Activated naive CD4-positive, alpha-beta T cell treated with anti-CD3 and anti-CD28 coated beads, Interleukin-2, amount 50 U/mL, for 24 hours (primary cell): ENCODE measurements around the gene SENP2.
"Not testable (repeated sequence)": the region's sequence is repeated elsewhere in the genome, so short reads cannot be mapped to it uniquely, and the experiment has no call there.

ENCODE experiments used
- H3K27ac Mint-ChIP-seq: one replicate; pipeline ENCODE4 v1.8.0; 2021; ENCODE audit warnings: mild to moderate bottlenecking, mixed read lengths
- H3K27me3 Mint-ChIP-seq: one replicate; pipeline ENCODE4 v1.8.0; 2021; ENCODE audit warnings: mixed read lengths
- H3K36me3 Mint-ChIP-seq: one replicate; pipeline ENCODE4 v1.8.0; 2021; ENCODE audit warnings: mixed read lengths
- H3K4me1 Mint-ChIP-seq: one replicate; pipeline ENCODE4 v1.8.0; 2021; ENCODE audit warnings: mixed read lengths
- H3K4me3 Mint-ChIP-seq: one replicate; pipeline ENCODE4 v1.8.0; 2021; ENCODE audit warnings: mild to moderate bottlenecking, mixed read lengths
- H3K9me3 Mint-ChIP-seq: one replicate; pipeline ENCODE4 v1.8.0; 2021; ENCODE audit warnings: mixed read lengths

The SENP2 gene

DNA sequence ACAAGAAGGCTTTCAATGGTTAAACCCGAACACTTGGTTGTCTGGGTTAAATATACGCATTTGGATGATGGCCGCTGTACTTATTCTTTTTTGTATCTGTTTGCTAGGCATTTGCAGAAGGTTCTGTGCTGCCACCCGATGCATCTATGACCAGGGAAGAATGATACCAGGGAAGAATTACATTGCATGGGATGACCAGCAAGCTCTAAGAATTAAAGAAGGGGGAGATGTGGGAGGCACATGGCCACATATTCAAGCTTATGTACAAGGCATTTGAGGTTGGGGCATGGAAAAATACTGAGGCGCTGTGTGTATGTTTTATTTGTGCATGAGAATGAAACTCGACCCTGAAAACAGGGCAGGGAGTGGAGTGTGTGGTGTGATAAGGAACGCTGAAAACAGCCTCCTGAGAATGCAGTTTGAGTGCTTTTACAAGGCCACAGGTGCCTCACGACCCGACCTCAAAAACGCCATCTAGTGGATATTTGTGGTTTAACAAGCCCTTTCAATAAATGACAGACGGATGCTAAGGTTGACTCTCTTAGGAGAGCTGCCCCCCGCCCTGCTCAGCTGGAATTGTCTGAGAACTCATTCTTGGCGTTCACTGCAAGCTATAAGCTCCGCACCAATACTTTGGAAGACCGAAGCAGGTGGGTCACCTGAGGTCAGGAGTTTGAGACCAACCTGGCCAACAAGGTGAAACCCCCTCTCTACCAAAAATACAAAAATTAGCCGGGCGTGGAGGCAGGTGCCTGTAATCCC is 10.8 kb upstream of the SENP2 start:
- H3K27me3 Mint-ChIP-seq, H3K9me3 Mint-ChIP-seq, H3K36me3 Mint-ChIP-seq, H3K4me3 Mint-ChIP-seq, H3K4me1 Mint-ChIP-seq: not testable (repeated sequence)
- H3K27ac Mint-ChIP-seq, result peak overlapping the region; percentile 83

DNA sequence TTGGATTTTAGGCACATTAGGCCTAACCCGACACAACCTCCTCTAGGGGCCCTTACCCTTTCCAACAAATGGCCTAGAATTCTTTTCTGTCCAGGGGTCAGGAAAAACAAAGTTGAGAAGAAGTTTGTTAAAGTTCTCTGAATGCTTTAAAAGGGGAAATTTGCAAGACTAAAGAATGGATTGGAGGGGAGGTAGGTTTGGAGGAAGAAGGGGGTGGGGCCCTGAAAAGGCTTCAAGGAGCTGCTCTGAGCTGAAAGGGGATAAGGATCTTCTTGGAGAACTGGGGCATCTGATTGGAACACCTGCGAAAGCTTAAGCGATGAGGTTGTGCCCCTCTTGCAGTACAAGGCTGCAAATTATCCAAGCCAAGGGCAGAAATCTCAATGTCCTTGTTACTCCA is 3.9 kb upstream of the SENP2 start:
- Mint-ChIP-seq H3K4me1 (peaks cover 19% of the 10 kb centered on the region), H3K9me3 (no peaks in the 10 kb centered on the region), H3K27ac (no peak overlapping the region), H3K36me3 (no peaks in the 10 kb centered on the region), H3K27me3 (no peaks in the 10 kb centered on the region), H3K4me3 (no peak overlapping the region)

DNA sequence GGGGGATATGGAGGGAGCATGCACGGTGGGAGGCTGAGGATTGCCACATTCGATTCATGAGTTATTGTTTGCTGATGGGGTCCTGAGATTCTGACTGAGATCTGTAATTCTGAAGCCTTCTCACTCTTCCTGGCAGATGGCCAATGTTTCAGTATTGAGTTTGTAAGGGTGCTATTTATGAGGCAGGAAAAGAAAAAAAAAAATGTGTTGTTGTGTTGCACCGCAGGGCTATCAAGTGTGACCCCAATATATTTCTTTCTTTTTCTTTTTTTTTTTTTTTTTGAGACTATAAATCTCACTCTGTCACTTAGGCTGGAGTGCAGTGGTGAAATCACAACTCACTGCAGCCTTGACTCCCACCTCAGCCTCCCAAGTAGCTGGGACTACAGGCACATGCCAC is 3.2 kb upstream of the SENP2 start:
- Mint-ChIP-seq H3K36me3 (no peaks in the 10 kb centered on the region), H3K9me3 (no peaks in the 10 kb centered on the region), H3K27ac (no peak overlapping the region), H3K4me1 (peaks cover 21% of the 10 kb centered on the region), H3K4me3 (no peak overlapping the region), H3K27me3 (no peaks in the 10 kb centered on the region)

DNA sequence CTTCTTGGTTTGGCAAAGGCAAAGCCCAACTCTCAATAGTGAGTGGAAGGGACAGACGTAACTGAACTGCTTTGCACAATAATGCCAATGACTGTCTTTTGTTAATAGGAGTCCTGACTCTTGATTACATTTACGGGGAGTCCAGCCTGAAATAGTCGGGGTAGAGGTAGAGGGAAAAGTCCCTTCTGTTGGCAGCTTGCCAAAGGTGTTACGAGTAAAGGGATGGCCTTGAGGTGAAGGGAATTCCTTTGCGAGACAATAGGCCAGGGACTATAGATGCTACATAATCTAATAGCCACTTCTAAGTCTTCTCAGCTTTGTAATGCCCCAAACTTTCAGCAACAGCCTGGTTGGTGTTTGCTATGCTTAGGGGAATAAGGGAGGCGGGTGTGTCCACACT is 2.2 kb upstream of the SENP2 start:
- Mint-ChIP-seq H3K27me3 (no peaks in the 10 kb centered on the region), H3K4me1 (peaks cover 29% of the 10 kb centered on the region), H3K27ac (no peak overlapping the region), H3K4me3 (no peak overlapping the region), H3K9me3 (no peaks in the 10 kb centered on the region), H3K36me3 (no peaks in the 10 kb centered on the region)

DNA sequence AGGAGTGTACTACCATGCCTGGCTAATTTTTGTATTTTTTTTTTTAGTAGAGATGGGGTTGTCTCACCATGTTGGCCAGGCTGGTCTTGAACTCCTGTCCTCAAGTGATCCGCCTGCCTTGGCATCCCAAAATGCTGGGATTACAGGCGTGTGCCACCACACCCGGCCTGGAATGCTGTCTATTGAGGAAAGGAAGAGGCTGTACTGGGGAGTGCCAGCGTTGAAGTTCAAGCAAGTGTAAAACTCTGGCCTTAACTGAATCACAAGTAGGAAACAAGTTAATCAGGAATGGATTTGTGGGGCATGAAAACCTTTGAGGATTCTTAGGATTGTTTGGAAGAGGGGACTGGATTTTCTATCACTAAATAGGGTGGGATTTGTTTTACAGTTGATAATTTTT is 1.4 kb upstream of the SENP2 start:
- peak overlapping the region; percentile 8 for H3K27ac Mint-ChIP-seq
- peak overlapping the region; percentile 62 for H3K4me3 Mint-ChIP-seq
- H3K4me1 Mint-ChIP-seq, result peaks cover 37% of the 10 kb centered on the region
- H3K27me3 Mint-ChIP-seq, result no peaks in the 10 kb centered on the region
- H3K9me3 Mint-ChIP-seq, result no peaks in the 10 kb centered on the region
- H3K36me3 Mint-ChIP-seq, result no peaks in the 10 kb centered on the region

DNA sequence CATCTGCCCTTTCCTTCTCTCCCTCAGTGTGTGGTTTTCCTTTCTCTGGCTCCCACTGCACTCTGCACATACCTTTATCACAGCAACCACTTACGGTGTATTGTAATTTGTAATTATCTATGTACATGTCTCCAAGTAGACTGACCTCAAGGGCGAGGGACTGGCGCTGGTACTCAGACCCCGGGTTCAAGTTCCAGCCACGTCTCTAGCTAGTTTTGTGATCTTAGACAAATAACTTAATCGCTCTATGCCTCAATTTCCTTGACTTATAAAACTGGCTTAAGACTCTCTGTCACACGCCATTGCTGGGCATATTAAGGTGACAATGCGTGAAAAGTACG is 607 bp upstream of the SENP2 start:
- no peaks in the 10 kb centered on the region for H3K36me3 Mint-ChIP-seq
- H3K4me1 Mint-ChIP-seq, result peaks cover 38% of the 10 kb centered on the region
- peak overlapping the region; percentile 91 for H3K4me3 Mint-ChIP-seq
- H3K27ac Mint-ChIP-seq, result peak overlapping the region; percentile 99
- no peaks in the 10 kb centered on the region for H3K9me3 Mint-ChIP-seq
- H3K27me3 Mint-ChIP-seq, result no peaks in the 10 kb centered on the region

DNA sequence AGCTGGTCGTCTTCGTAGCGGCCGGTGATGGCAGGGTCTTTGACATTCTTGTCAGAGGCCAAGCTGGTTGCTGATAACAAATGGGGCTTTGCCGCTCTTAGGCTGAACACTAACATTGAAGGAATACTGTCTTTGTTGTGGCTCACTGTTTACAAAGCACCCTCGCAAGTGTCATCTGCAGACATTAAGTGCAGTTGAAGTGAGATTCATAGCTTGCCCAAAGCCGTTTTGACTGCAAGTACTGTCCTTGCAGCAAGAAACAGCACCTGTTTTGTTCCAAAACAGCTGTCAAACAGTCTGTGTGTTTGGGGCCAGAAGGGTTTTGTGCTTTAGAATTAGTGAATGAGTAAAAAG is 568 bp downstream of the SENP2 start:
- Mint-ChIP-seq H3K27me3 (no peaks in the 10 kb centered on the region), H3K9me3 (no peaks in the 10 kb centered on the region), H3K4me1 (peaks cover 38% of the 10 kb centered on the region), H3K27ac (peak overlapping the region; percentile 99), H3K4me3 (peak overlapping the region; percentile 91), H3K36me3 (no peaks in the 10 kb centered on the region)

DNA sequence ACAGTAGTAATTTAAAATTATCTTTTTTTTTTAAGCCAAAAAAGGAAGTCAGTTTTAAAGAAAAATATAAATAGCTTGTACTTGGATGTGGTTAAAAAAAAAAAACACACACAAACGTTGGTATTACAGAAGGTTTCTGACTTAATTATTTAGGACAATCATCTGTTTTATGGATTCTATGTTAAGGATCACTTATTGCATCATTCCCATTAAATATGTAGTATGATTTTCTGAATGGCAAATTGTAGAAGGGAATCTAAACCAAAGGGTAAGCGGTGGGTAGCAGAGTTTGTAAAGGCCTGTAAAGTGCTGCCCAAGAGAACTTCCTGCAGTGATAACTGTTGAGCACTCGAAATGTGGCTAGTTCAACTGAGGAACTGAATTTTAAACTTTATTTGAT is 8.0 kb downstream of the SENP2 start:
- Mint-ChIP-seq H3K9me3 (no peaks in the 10 kb centered on the region), H3K27ac (no peak overlapping the region), H3K4me1 (peaks cover 21% of the 10 kb centered on the region), H3K4me3 (no peak overlapping the region), H3K27me3 (no peaks in the 10 kb centered on the region), H3K36me3 (peaks cover 5% of the 10 kb centered on the region)

DNA sequence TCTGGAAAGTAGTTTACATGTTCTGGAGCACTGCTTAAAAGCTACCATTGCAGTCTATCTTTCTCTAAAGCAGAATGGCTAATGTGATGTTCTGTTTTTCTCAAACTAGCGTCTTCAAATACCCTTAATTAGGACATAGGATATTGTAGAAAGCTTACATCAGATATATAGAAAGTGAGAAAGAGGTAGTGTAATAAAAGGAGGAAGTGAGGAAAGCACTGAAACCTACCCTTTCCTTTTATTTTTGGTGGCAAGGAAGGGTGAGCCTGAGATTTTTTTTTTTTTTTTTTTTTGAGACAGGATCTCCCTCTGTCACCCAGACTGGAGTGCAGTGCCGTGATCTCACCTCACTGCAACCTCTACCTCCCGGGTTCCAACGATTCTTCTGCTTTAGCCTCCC is 9.4 kb downstream of the SENP2 start:
- H3K36me3 Mint-ChIP-seq, result peaks cover 10% of the 10 kb centered on the region
- no peaks in the 10 kb centered on the region for H3K27me3 Mint-ChIP-seq
- H3K27ac Mint-ChIP-seq, result no peak overlapping the region
- no peak overlapping the region for H3K4me3 Mint-ChIP-seq
- peaks cover 19% of the 10 kb centered on the region for H3K4me1 Mint-ChIP-seq
- H3K9me3 Mint-ChIP-seq, result no peaks in the 10 kb centered on the region

DNA sequence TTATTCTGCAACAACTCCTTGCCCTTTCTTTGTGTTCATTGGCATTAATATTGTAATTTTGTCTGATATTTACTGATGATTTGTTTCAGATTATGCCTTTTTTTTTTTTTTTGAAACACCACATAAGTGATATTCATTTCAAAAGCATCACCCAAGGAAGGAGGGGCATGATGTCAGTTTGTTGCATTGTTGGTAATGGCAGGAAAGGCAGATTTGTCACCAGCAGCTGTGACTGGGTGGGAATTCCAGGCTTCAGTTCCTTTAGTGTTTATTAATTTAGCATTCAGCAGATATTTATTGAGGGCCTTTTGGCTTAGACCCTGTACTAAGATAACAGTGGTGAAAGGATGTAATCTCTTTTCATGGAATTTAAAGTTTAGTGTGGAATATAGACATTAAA is 19.5 kb downstream of the SENP2 start:
- H3K27me3 Mint-ChIP-seq, result no peaks in the 10 kb centered on the region
- H3K36me3 Mint-ChIP-seq, result peaks cover 24% of the 10 kb centered on the region
- H3K9me3 Mint-ChIP-seq, result no peaks in the 10 kb centered on the region
- H3K4me3 Mint-ChIP-seq, result no peak overlapping the region
- H3K27ac Mint-ChIP-seq, result no peak overlapping the region
- H3K4me1 Mint-ChIP-seq, result no peaks in the 10 kb centered on the region

DNA sequence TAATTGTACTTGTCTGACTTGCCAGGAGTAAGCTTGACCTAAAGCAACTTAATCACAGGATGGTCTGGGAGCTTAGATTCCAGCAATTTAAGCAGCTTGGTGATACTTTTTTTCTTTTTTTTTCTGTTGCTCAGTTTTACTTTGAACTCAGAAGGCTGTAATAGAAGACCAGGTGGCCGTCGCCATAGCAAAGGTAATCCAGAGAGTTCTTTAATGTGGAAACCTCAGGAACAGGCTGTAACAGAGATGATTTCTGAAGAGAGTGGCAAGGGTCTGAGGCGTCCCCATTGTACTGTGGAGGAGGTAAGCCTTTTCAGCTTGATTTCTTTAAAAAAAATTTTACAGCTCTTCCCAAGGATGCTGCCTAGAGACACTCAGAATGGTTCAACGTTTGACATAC is 20.1 kb downstream of the SENP2 start:
- Mint-ChIP-seq H3K27ac (no peak overlapping the region), H3K4me1 (no peaks in the 10 kb centered on the region), H3K4me3 (no peak overlapping the region), H3K36me3 (peaks cover 24% of the 10 kb centered on the region), H3K27me3 (no peaks in the 10 kb centered on the region), H3K9me3 (no peaks in the 10 kb centered on the region)

DNA sequence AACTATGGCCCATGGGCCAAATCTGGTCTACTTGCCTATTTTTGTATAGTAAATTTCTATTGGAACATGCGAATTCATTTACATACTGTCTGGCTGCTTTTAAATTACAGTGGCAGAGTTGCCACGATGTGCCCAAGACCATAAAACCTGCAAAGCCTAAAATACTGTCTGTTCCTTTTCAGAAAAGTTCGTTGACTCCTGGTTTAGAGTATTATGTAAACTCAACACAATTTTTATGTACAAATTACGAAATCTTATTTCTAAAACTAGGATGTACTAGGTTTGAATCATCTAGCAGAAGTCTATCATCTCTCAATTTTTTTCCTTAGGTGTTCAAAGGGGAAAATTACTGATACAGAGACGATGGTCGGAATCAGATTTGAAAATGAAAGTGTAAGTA is 26.9 kb downstream of the SENP2 start:
- no peaks in the 10 kb centered on the region for H3K9me3 Mint-ChIP-seq
- peaks cover 22% of the 10 kb centered on the region for H3K36me3 Mint-ChIP-seq
- no peak overlapping the region for H3K4me3 Mint-ChIP-seq
- H3K27ac Mint-ChIP-seq, result no peak overlapping the region
- H3K4me1 Mint-ChIP-seq, result no peaks in the 10 kb centered on the region
- no peaks in the 10 kb centered on the region for H3K27me3 Mint-ChIP-seq

DNA sequence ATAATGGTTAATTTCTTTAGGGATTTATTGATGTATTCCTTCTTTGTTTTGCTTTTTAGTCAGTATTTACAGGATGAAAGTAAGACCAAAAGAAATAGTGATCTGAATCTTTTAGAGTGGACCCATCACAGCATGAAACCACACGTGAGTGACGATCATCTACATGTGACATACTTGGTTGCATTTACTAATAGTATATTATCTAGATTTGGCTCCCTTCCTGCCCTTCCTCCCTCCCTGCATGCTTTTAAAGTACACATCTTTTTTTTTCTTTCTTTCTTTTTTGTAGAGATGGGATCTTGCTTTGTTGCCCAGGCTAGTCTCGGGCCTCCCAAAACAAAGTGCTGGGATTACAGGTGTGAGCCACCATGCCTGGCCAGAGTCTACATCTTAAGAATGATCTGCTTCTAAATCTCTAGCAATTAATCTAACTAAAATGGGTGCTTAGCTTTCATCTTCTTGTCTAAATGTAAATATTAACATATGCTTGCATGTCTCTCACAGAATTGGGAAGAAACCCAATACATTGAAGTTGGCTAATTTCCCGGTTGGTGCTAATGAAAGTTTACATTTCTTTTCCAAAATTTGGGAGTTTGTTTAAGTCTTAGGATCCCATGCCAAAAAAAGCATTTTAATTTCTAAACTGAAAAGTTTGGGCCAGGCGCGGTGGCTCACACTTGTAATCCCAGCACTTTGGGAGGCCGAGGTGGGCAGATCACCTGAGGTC is 38.0 kb downstream of the SENP2 start:
- Mint-ChIP-seq H3K4me3 (no peak overlapping the region), H3K36me3 (peaks cover 11% of the 10 kb centered on the region)

DNA sequence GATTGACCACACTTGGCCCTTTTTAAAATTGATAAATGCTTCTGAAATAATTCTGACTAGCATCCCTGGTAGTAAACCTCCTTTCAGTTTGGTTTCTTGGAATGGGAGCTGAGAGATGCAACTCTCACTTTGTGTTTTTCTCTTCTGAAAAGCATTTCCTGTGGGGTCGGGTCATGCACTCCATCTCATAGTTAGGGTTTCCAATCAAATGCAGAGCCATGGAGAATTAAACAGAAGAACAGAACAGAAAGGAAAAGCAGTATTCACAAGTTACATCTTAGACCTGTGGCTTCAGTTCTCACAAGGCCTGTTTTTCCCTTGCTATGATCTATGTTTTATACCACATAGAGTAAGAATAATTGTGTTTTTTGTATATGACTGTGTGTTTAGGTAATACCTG is 39.7 kb downstream of the SENP2 start:
- Mint-ChIP-seq H3K27me3 (no peaks in the 10 kb centered on the region), H3K4me1 (no peaks in the 10 kb centered on the region), H3K36me3 (peaks cover 13% of the 10 kb centered on the region), H3K27ac (peak overlapping the region; percentile 55), H3K9me3 (no peaks in the 10 kb centered on the region), H3K4me3 (no peak overlapping the region)

More for the DNA sequence above, 38.0 kb downstream of the SENP2 start:
- H3K4me1 Mint-ChIP-seq, result no peaks in the 10 kb centered on the region
- no peaks in the 10 kb centered on the region for H3K9me3 Mint-ChIP-seq
- H3K27me3 Mint-ChIP-seq, result no peaks in the 10 kb centered on the region
- H3K27ac Mint-ChIP-seq, result no peak overlapping the region

DNA sequence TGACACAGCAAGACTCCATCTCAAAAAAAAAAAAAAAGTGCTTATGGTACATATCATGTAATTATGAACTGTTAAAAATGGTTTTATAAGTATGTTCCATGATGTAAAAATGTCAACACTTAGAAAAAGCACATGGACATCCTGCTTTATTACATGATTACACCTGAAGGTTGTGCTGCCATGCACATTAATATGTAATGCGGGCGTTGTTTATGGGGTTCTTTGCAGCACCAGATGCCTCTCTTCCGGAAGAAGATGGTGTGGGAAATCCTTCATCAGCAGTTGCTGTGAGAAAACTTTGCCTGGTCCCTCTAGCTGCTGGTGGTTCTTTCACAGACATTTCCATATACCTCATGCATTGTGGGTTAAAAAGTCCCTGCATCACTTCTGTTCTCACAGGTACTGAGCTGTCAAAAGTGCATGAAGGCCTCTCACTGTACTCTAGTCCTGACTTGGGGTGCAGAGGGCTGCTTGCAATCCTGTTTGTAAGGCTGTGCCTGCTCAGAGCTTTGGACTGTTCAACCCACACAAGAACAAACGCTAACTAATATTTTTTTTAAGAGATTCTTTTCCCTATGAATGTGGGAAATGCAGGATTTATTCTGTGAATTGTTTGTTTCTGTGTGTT is 43.6 kb downstream of the SENP2 start:
- Mint-ChIP-seq H3K27ac (no peak overlapping the region), H3K4me1 (peaks cover 5% of the 10 kb centered on the region), H3K4me3 (no peak overlapping the region), H3K9me3 (no peaks in the 10 kb centered on the region), H3K36me3 (peaks cover 9% of the 10 kb centered on the region), H3K27me3 (no peaks in the 10 kb centered on the region)

DNA sequence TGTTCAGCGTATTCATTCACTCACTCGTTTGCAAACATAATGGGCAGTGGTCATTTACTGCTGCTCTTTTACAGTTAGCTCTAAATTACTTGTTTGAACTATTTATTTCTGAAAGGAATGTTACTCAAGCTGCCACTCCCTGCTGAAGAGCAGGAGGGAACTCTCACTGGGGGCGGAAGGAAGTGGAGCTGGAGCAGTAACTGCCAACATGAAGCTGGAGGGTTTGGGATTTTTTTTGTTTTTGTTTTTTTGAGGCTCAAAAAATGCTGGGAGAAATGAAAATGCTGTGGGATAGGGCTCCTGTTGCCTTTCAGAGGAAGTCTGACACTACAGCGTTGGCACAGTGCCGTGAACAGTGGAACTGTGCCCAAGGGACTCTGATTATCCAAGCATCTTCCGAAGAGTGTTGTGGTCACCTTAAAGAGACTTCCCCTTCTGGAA is 44.1 kb downstream of the SENP2 start:
- peaks cover 5% of the 10 kb centered on the region for H3K4me1 Mint-ChIP-seq
- H3K27me3 Mint-ChIP-seq, result no peaks in the 10 kb centered on the region
- H3K4me3 Mint-ChIP-seq, result no peak overlapping the region
- H3K27ac Mint-ChIP-seq, result no peak overlapping the region
- H3K36me3 Mint-ChIP-seq, result peaks cover 7% of the 10 kb centered on the region
- H3K9me3 Mint-ChIP-seq, result no peaks in the 10 kb centered on the region
